ENCODE results near the gene MAP2K3. TPM values are rescaled to one million over a fixed set of nuclear protein-coding genes. Genes with fewer than 3 reads are reported as not detected.
"Not testable (repeated sequence)": the region's sequence is repeated elsewhere in the genome, so short reads cannot be mapped to it uniquely, and the experiment has no call there.

Gene MAP2K3
- total RNA-seq, 2 donors from 2014 or later: 15.3 to 48.1 TPM

GRCh38 chr17:21313320-21313719 lies 28.8 kb downstream of the MAP2K3 start:
- Histone ChIP-seq H3K9me3 (peaks cover 0 to 7% (median 0%) of the 10 kb centered on the region in 3 donors), H3K36me3 (replicated peaks in 1 of 2; ENCODE audit: insufficient read depth in 1 of 2, low read depth in 2 of 2) (peaks cover 0 to 6% of the 10 kb centered on the region in 2 donors), H3K27me3 (no peaks in the 10 kb centered on the region), H3K4me3 (no peak overlapping the region), H3K4me1 (peaks cover 9% of the 10 kb centered on the region), H3K27ac (no peak overlapping the region)
- DNase-seq (peak in 1 of 4 donors; percentile 8), ATAC-seq (no peak)
- intact Hi-C loops (cut with DNase I): no loop called here
- WGBS, 2 donors: 89 to 94% methylated on average over 2 to 5 of the region's 5 CpGs
- no peak for TF ChIP-seq CTCF (IDR thresholded peaks at IDR 0.05)
- no peak for TF ChIP-seq POLR2A (IDR thresholded peaks at IDR 0.05)

- H3K27me3 ChIP-seq; H3K27ac ChIP-seq; ATAC-seq; H3K4me3 ChIP-seq; DNase-seq; intact Hi-C loops (cut with DNase I); H3K4me1 ChIP-seq; H3K36me3 ChIP-seq (replicated peaks in 1 of 2; ENCODE audit: insufficient read depth in 1 of 2, low read depth in 2 of 2); H3K9me3 ChIP-seq: not testable (repeated sequence)
- WGBS, 2 donors: 94 to 100% methylated on average over 2 of the region's 2 CpGs
Observed at GRCh38 chr17:21313761-21314160, 29.2 kb downstream of the MAP2K3 start.

GRCh38 chr17:21314261-21314664 lies 29.8 kb downstream of the MAP2K3 start:
- 65% methylated on average over 7 of the region's 7 CpGs; no CpG with 5 or more reads in 1 of the 2 donors for WGBS, 2 donors
- H3K36me3 ChIP-seq (replicated peaks in 1 of 2; ENCODE audit: insufficient read depth in 1 of 2, low read depth in 2 of 2); H3K4me3 ChIP-seq; H3K27ac ChIP-seq; H3K27me3 ChIP-seq; H3K4me1 ChIP-seq; ATAC-seq; H3K9me3 ChIP-seq; intact Hi-C loops (cut with DNase I): not testable (repeated sequence)
- peak in 1 of 4 donors; percentile 12 for DNase-seq

GRCh38 chr17:21314701-21315111 lies 30.2 kb downstream of the MAP2K3 start:
- H3K4me1 ChIP-seq; H3K9me3 ChIP-seq; ATAC-seq; H3K27me3 ChIP-seq; H3K27ac ChIP-seq; intact Hi-C loops (cut with DNase I); H3K36me3 ChIP-seq (replicated peaks in 1 of 2; ENCODE audit: insufficient read depth in 1 of 2, low read depth in 2 of 2); H3K4me3 ChIP-seq: not testable (repeated sequence)
- 32 to 50% methylated on average over 6 to 7 of the region's 7 CpGs for WGBS, 2 donors
- peak in 1 of 4 donors; percentile 9 for DNase-seq

- H3K27me3 ChIP-seq; DNase-seq; H3K27ac ChIP-seq; intact Hi-C loops (cut with DNase I); ATAC-seq; H3K36me3 ChIP-seq (replicated peaks in 1 of 2; ENCODE audit: insufficient read depth in 1 of 2, low read depth in 2 of 2); H3K9me3 ChIP-seq; H3K4me3 ChIP-seq; H3K4me1 ChIP-seq: not testable (repeated sequence)
- 90 to 92% methylated on average over 10 to 14 of the region's 16 CpGs for WGBS, 2 donors
Observed at GRCh38 chr17:21315246-21316000, 30.9 kb downstream of the MAP2K3 start.

GRCh38 chr17:21316212-21316886 lies 31.8 kb downstream of the MAP2K3 start:
- H3K4me3 ChIP-seq; H3K27ac ChIP-seq; H3K9me3 ChIP-seq; intact Hi-C loops (cut with DNase I); H3K36me3 ChIP-seq (replicated peaks in 1 of 2; ENCODE audit: insufficient read depth in 1 of 2, low read depth in 2 of 2); H3K4me1 ChIP-seq; H3K27me3 ChIP-seq; DNase-seq: not testable (repeated sequence)
- TF ChIP-seq CTCF (IDR thresholded peaks at IDR 0.05): peak in 1 of 7 experiments; percentile 25
- 48 to 70% methylated on average over 6 to 8 of the region's 39 CpGs for WGBS, 2 donors
- peak; percentile 82 for ATAC-seq

GRCh38 chr17:21316887-21317500 lies 32.5 kb downstream of the MAP2K3 start:
- H3K36me3 ChIP-seq (replicated peaks in 1 of 2; ENCODE audit: insufficient read depth in 1 of 2, low read depth in 2 of 2); H3K27me3 ChIP-seq; H3K4me1 ChIP-seq; H3K4me3 ChIP-seq; H3K9me3 ChIP-seq; DNase-seq; intact Hi-C loops (cut with DNase I): not testable (repeated sequence)
- peak; percentile 31 for ATAC-seq
- H3K27ac ChIP-seq: peak overlapping the region in 1 of 4 donors; percentile 6
- WGBS, 2 donors: 21 to 69% methylated on average over 5 to 27 of the region's 37 CpGs

- intact Hi-C loops (cut with DNase I): not testable (repeated sequence)
Observed at GRCh38 chr17:21317821-21318220, 33.3 kb downstream of the MAP2K3 start.

More at GRCh38 chr17:21317821-21318220, 33.3 kb downstream of the MAP2K3 start:
- H3K27me3 ChIP-seq; ATAC-seq; H3K36me3 ChIP-seq (replicated peaks in 1 of 2; ENCODE audit: insufficient read depth in 1 of 2, low read depth in 2 of 2); DNase-seq; H3K27ac ChIP-seq; H3K4me3 ChIP-seq; H3K9me3 ChIP-seq: not testable (repeated sequence)
- 83 to 88% methylated on average over 18 of the region's 18 CpGs for WGBS, 2 donors
- peaks cover 12% of the 10 kb centered on the region for H3K4me1 ChIP-seq
